Left ventricle myocardium inferior (tissue), 1 donor: ENCODE results near the gene HNRNPUL1. TPM values are rescaled to one million over a fixed set of nuclear protein-coding genes. Genes with fewer than 3 reads are reported as not detected.

Experiments
- DNase-seq: peaks from one replicate; pipeline ENCODE4 v3.0.0-alpha.2; 2020
- H3K27ac ChIP-seq: fragments of 200-600 bp; replicated peaks from 2 replicates; pipeline ENCODE4 v1.8.0; 2021
- H3K27me3 ChIP-seq: fragments of 200-600 bp; 2 replicates; pipeline ENCODE4 v1.8.0; 2021; ENCODE audit warnings: low read depth
- H3K36me3 ChIP-seq: fragments of 200-600 bp; 2 replicates; pipeline ENCODE4 v1.8.0; 2021
- H3K4me1 ChIP-seq: fragments of 200-600 bp; 2 replicates; pipeline ENCODE4 v1.8.0; 2021
- H3K4me3 ChIP-seq: fragments of 200-600 bp; 2 replicates; pipeline ENCODE4 v1.8.0; 2021; ENCODE audit warnings: mild to moderate bottlenecking, moderate library complexity
- H3K9me3 ChIP-seq: fragments of 200-600 bp; replicated peaks from 2 replicates; pipeline ENCODE4 v1.8.0; 2021
- intact Hi-C: fragments of 100-400 bp; cut with micrococcal nuclease; formaldehyde crosslinking; loops from one replicate; pipeline ENCODE4 v1.11.0; 2022
- total RNA-seq: library from RNA; stranded (reverse); fragmentation: NEBNext Ultra II Directional; extraction: Animal tissue kit (Norgen Biotek cat#: 25700); gene quantifications from one replicate; pipeline ENCODE4 v1.2.1, GENCODE V29; 2021
- TF ChIP-seq, protein P1 (sequence below): fragments of 200-600 bp; IDR thresholded peaks from 2 replicates; pipeline ENCODE4 v1.8.0; 2021; ENCODE audit warnings: antibody characterized with exemption, mild to moderate bottlenecking, borderline replicate concordance
- donor health status: DM: no; HTN: yes; CAD: no; lungs with severe emphysema.

Gene HNRNPUL1
- total RNA-seq, 1 donor from 2014 or later: 103 TPM

DNA sequence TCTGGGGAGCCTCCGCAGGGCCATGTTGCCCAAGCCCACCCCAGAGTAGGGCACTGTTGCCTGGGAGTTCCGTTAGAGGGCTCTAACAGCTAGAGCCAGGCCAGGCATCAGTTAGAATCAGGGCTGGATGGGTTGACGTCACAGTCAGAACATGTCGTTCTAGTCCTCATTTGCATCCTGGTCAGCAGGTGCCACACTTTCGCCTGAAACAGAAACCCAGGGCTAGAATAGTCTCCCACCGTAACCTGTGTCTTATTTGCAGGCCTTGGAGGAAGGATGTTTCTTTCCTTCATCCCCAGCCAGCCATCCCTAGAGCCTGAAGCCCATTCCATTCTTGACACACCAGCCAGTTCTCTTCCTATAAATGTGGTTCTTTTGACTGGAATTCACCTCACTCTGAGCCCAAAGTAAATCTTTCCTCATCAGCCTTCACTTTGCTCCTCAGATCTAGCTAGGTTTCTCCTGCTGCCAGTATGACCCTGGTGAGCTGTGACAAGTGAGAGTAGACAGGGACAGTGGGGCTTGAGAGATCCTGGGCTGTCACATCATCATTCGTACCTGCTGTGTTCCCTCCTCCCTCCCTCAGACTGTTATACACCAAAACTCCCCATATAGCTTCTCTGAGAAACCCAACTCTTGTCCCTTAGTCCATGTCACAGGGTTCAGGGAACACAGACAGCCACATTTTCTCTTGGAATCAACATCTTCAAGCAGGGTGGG lies 33.6 kb downstream of the HNRNPUL1 start:
- TF ChIP-seq, protein P1, sequence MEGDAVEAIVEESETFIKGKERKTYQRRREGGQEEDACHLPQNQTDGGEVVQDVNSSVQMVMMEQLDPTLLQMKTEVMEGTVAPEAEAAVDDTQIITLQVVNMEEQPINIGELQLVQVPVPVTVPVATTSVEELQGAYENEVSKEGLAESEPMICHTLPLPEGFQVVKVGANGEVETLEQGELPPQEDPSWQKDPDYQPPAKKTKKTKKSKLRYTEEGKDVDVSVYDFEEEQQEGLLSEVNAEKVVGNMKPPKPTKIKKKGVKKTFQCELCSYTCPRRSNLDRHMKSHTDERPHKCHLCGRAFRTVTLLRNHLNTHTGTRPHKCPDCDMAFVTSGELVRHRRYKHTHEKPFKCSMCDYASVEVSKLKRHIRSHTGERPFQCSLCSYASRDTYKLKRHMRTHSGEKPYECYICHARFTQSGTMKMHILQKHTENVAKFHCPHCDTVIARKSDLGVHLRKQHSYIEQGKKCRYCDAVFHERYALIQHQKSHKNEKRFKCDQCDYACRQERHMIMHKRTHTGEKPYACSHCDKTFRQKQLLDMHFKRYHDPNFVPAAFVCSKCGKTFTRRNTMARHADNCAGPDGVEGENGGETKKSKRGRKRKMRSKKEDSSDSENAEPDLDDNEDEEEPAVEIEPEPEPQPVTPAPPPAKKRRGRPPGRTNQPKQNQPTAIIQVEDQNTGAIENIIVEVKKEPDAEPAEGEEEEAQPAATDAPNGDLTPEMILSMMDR: no peak
- Histone ChIP-seq H3K27me3 (no peaks in the 10 kb centered on the region), H3K36me3 (peaks cover 68% of the 10 kb centered on the region), H3K4me1 (peaks cover 66% of the 10 kb centered on the region), H3K4me3 (no peak overlapping the region), H3K9me3 (no peaks in the 10 kb centered on the region), H3K27ac (peak overlapping the region; percentile 86)
- intact Hi-C loops: no loop called here
- DNase-seq: no peak

DNA sequence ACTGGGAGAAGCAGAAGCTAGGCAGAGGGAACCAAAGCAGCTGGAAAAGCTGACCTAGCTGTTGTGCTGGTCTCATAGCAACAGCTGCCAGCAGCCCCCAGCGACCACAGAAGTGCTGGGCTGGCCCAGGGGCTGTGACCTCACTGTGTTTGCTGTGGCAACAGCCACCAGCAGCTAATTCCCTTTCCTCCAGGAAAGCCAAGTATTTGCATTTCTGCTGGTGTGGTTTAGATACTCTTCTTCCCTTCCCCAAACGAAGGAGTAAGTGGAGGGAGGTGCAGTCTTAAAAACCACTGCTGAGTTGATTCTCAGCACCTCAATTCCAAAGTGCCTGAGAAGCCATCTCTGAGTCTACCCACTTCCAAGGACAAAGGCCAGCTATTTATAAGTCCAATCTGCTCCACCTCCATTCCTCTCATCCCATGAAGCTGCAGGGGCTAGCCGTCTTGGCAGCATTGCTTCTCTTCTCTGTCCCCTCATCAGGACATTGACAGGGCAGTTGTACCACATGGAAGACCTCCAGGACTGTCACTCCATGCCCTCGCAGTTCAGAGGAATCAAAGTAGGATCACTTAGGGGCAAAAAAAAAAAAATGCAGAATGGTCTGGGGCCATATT lies 34.3 kb downstream of the HNRNPUL1 start:
- H3K4me1 ChIP-seq: peaks cover 66% of the 10 kb centered on the region
- no peaks in the 10 kb centered on the region for H3K9me3 ChIP-seq
- H3K27ac ChIP-seq: peak overlapping the region; percentile 86
- no peaks in the 10 kb centered on the region for H3K27me3 ChIP-seq
- H3K4me3 ChIP-seq: peak overlapping the region; percentile 1
- DNase-seq: peak; percentile 79
- intact Hi-C loops: no loop called here
- peaks cover 68% of the 10 kb centered on the region for H3K36me3 ChIP-seq
- TF ChIP-seq, protein P1: no peak

DNA sequence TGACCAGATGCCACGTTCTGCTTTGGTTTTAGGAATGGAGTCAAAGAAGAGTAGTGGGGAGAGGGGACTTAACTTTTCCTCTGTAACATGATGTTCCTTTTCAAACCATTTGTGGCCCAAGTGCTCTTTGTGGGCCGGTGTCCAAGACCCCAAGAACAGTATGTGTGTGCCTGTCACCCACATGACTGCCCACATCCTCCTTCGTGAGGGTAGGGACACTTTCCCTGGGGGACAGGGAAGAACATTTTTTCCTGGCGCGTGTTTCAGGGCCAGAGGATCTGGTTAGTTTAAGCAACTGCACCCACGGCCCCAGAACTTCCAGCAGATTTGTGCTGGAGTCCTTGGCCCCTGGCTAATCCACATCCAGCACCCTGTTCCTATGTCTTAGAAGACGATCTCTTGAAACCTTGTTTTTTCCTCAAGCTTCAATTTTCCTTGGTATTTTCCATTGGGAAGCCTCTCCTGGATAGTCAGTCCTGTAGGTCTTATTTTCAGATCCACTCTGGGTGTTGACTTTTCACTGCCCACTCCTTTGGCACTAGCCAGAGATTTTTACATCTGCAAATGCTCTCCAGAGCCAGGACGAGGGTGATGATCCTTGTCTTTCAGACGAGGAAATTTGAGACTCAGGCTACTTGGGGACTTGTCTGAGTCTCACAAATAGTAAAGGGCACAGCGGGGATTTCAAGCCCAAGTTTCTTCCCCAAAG lies 35.0 kb downstream of the HNRNPUL1 start:
- peak; percentile 55 for DNase-seq
- intact Hi-C loops: no loop called here
- Histone ChIP-seq H3K9me3 (no peaks in the 10 kb centered on the region), H3K36me3 (peaks cover 68% of the 10 kb centered on the region), H3K27ac (peak overlapping the region; percentile 86), H3K4me3 (peak overlapping the region; percentile 1), H3K4me1 (peaks cover 69% of the 10 kb centered on the region), H3K27me3 (no peaks in the 10 kb centered on the region)
- TF ChIP-seq, protein P1: no peak

DNA sequence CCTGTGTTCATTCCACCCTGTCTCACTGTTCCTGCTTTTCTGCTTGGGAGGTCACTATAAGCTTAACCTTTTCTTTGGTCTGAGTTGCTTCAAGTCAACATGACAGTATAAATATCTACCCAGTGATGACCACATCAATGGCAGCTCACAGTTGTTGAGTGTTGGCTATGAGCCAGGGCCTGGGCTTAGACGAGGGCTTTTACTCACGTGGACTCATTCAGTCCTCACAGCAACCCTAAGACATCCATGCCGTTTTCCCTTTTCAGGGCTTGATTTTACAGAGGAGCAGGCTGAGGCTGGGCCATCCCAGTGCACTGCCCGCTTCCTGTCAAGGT lies 35.5 kb downstream of the HNRNPUL1 start:
- H3K27ac ChIP-seq: peak overlapping the region; percentile 86
- TF ChIP-seq, protein P1: no peak
- peak; percentile 75 for DNase-seq
- H3K36me3 ChIP-seq: peaks cover 68% of the 10 kb centered on the region
- H3K27me3 ChIP-seq: no peaks in the 10 kb centered on the region
- no peaks in the 10 kb centered on the region for H3K9me3 ChIP-seq
- intact Hi-C loops: no loop called here
- peaks cover 74% of the 10 kb centered on the region for H3K4me1 ChIP-seq
- H3K4me3 ChIP-seq: no peak overlapping the region

DNA sequence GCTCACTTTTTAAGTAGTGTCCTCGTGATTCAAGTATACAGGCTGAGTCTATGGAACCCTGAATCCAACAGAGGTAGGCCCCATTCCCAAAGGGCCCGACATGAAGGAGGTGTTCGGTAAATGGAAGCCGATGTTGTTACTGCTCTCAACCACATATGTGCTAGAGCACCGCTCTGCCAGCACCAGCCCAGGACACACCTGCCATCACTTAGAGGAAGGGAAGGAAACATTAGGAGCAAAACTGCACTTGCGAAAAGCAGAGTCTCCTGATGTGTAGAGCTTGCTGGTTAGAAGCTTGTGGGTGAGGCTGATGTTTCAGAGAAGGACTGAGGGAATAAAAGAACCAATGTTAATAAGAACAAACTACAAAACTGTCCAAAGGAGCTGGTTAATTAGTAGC lies 36.4 kb downstream of the HNRNPUL1 start:
- H3K4me1 ChIP-seq: peaks cover 82% of the 10 kb centered on the region
- H3K4me3 ChIP-seq: no peak overlapping the region
- no peaks in the 10 kb centered on the region for H3K9me3 ChIP-seq
- H3K27me3 ChIP-seq: no peaks in the 10 kb centered on the region
- no peak for DNase-seq
- H3K27ac ChIP-seq: peak overlapping the region; percentile 86
- H3K36me3 ChIP-seq: peaks cover 68% of the 10 kb centered on the region
- TF ChIP-seq, protein P1: no peak
- intact Hi-C loops: no loop called here
